HepG2 (cell line): ENCODE data around the gene SLIT3. TPM values are rescaled to one million over a fixed set of nuclear protein-coding genes. Genes with fewer than 3 reads are reported as not detected.

Source experiments
- ATAC-seq: fragments of 200-7000 bp; cut with Tn5 transposase; 3 replicates; pipeline ENCODE4 v1.9.1; 2020; ENCODE audit warnings: mild to moderate bottlenecking, moderate library complexity
- BruUV-seq: library from RNA; stranded (reverse); fragments of 400-500 nt; replicated peaks from 2 replicates; lab custom pipeline; 2021; lab: Mats Ljungman, UMichigan
- CTCF ChIA-PET: fragments of 300-600 bp; formaldehyde crosslinking; extraction: SDS; loops from one replicate; lab custom pipeline; 2021; ENCODE audit warnings: low total read pairs, inconsistent platforms, low intra/inter-chr PET ratio; lab: Yijun Ruan, JAX
- POLR2A ChIA-PET: fragments of 350-600 bp; sonication (Branson Sonifier 250); formaldehyde crosslinking; loops from one replicate; lab custom pipeline; 2020; ENCODE audit warnings: antibody characterized with exemption, inconsistent platforms; lab: Yijun Ruan, JAX
- DNase-seq: peaks from one replicate; pipeline ENCODE4 v3.0.0-alpha.2; 2015; ENCODE audit warnings: low spot score
- FAIRE-seq: peaks from 3 replicates; lab custom pipeline; 2011; peaks lifted over from hg19 to GRCh38; lab: Jason Lieb, UNC
- H2AFZ ChIP-seq: one replicate; pipeline ENCODE4 v1.6.1; 2011; ENCODE audit warnings: low read length, inconsistent platforms
- H3K27ac ChIP-seq: fragments of 300-600 bp; 3 replicates; pipeline ENCODE4 v1.8.0; 2011; ENCODE audit warnings: mixed run types, mild to moderate bottlenecking, mixed read lengths, low read length, inconsistent platforms; ENCODE audit not compliant: insufficient read depth; ENCODE audit errors: extremely low read length
- H3K27me3 ChIP-seq, 2 experiments: fragments of 200-600 bp in 1 of 2; 2 replicates in 1 of 2; 3 replicates in 1 of 2; pipeline versions ENCODE4 v1.6.0 to v1.8.0; 2011; ENCODE audit warnings: low read length in 2 of 2, mild to moderate bottlenecking in 2 of 2, moderate library complexity in 2 of 2, inconsistent platforms in 1 of 2; ENCODE audit not compliant: insufficient read depth in 2 of 2, control insufficient read depth in 1 of 2
- H3K36me3 ChIP-seq, 2 experiments: fragments of 200-600 bp in 1 of 2; replicated peaks in 1 of 2; 2 replicates in 1 of 2; 3 replicates in 1 of 2; pipeline versions ENCODE4 v1.5.1 to v1.8.0; 2011; ENCODE audit warnings: low read length in 2 of 2, inconsistent platforms in 1 of 2; ENCODE audit not compliant: insufficient read depth in 2 of 2, control insufficient read depth in 1 of 2
- H3K4me1 ChIP-seq: 2 replicates; pipeline ENCODE4 v1.5.1; 2012; ENCODE audit warnings: low read length, inconsistent platforms; ENCODE audit not compliant: insufficient read depth
- H3K4me2 ChIP-seq: 2 replicates; pipeline ENCODE4 v1.6.0; 2011; ENCODE audit warnings: low read depth, low read length, inconsistent platforms
- H3K4me3 ChIP-seq, 3 experiments: fragments of 200-600 bp in 1 of 3; sonication (generic), shearing (Covaris generic) in 1 of 3; replicated peaks in 1 of 3; 2 replicates each; pipeline ENCODE4 v1.5.1; 2011 to 2016; ENCODE audit warnings: low read length in 3 of 3, inconsistent platforms in 2 of 3, low read depth in 2 of 3, mild to moderate bottlenecking in 2 of 3, control low read depth in 1 of 3, mixed read lengths in 1 of 3; ENCODE audit not compliant: insufficient read depth in 1 of 3
- H3K79me2 ChIP-seq: one replicate; pipeline ENCODE4 v1.6.1; 2011; ENCODE audit warnings: low read length, inconsistent platforms; ENCODE audit not compliant: insufficient read depth
- H3K9ac ChIP-seq: 2 replicates; pipeline ENCODE4 v1.6.0; 2011; ENCODE audit warnings: mild to moderate bottlenecking, low read depth, low read length, inconsistent platforms; ENCODE audit not compliant: insufficient read depth
- H3K9me3 ChIP-seq: 2 replicates; pipeline ENCODE4 v1.5.1; 2012; ENCODE audit warnings: mild to moderate bottlenecking, low read length
- H4K20me1 ChIP-seq: 2 replicates; pipeline ENCODE4 v1.6.0; 2011; ENCODE audit warnings: inconsistent platforms, mild to moderate bottlenecking, low read length, moderate library complexity; ENCODE audit not compliant: insufficient read depth
- GLMP ChIP-seq: sonication (generic); formaldehyde crosslinking; IDR thresholded peaks from 2 replicates; pipeline ENCODE4 v1.9.0; 2021; ENCODE audit warnings: missing genetic modification reagents, mild to moderate bottlenecking, borderline replicate concordance
- HDAC1 ChIP-seq: sonication (generic); formaldehyde crosslinking; IDR thresholded peaks from 2 replicates; pipeline ENCODE4 v1.5.1; 2020; ENCODE audit warnings: mild to moderate bottlenecking, missing genetic modification reagents
- HOMEZ ChIP-seq: IDR thresholded peaks from 2 replicates; pipeline ENCODE4 v1.6.1; 2016; ENCODE audit warnings: low read depth
- MAF1 ChIP-seq: sonication (generic); formaldehyde crosslinking; IDR thresholded peaks from 2 replicates; pipeline ENCODE4 v1.5.0; 2020; ENCODE audit warnings: missing genetic modification reagents, borderline replicate concordance
- NFE2L2 ChIP-seq: fragments of 150-350 bp; IDR thresholded peaks from 2 replicates; pipeline ENCODE4 v1.6.1; 2014; ENCODE audit warnings: low read length
- RAD21 ChIP-seq: fragments of 450-650 bp; formaldehyde crosslinking; IDR thresholded peaks from 2 replicates; pipeline ENCODE4 v1.5.0; 2020; ENCODE audit warnings: mild to moderate bottlenecking
- STAG1 ChIP-seq: sonication (generic); formaldehyde crosslinking; IDR thresholded peaks from 2 replicates; pipeline ENCODE4 v1.4.0; 2020; ENCODE audit warnings: missing genetic modification reagents
- THYN1 ChIP-seq: sonication (generic); formaldehyde crosslinking; IDR thresholded peaks from 2 replicates; pipeline ENCODE4 v1.8.1; 2023; ENCODE audit warnings: low read depth, mild to moderate bottlenecking, moderate library complexity, missing genetic modification reagents, borderline replicate concordance
- USF2 ChIP-seq, 2 experiments: sonication (generic) in 1 of 2; formaldehyde crosslinking in 1 of 2; IDR thresholded peaks; 2 replicates each; pipeline versions ENCODE4 v1.5.1 to v1.6.1; 2011 to 2020; ENCODE audit warnings: borderline replicate concordance in 1 of 2, low read depth in 1 of 2, low read length in 1 of 2, mild to moderate bottlenecking in 1 of 2, missing genetic modification reagents in 1 of 2, moderate library complexity in 1 of 2
- ZBED4 ChIP-seq: sonication (generic); formaldehyde crosslinking; IDR thresholded peaks from 2 replicates; pipeline ENCODE4 v1.4.0; 2020; ENCODE audit warnings: missing genetic modification reagents, borderline replicate concordance
- ZFP37 ChIP-seq: sonication (generic); formaldehyde crosslinking; IDR thresholded peaks from 2 replicates; pipeline ENCODE4 v1.4.0; 2020; ENCODE audit warnings: missing genetic modification reagents, borderline replicate concordance
- ZMYM4 ChIP-seq: sonication (generic); formaldehyde crosslinking; IDR thresholded peaks from 2 replicates; pipeline ENCODE4 v1.8.1; 2023; ENCODE audit warnings: mild to moderate bottlenecking, missing genetic modification reagents
- ZNF569 ChIP-seq: sonication (generic); formaldehyde crosslinking; IDR thresholded peaks from 2 replicates; pipeline ENCODE4 v1.5.0; 2020; ENCODE audit warnings: mild to moderate bottlenecking, missing genetic modification reagents, moderate library complexity, borderline replicate concordance
- ZNF691 ChIP-seq: sonication (generic); formaldehyde crosslinking; IDR thresholded peaks from 2 replicates; pipeline ENCODE4 v1.4.0; 2020; ENCODE audit warnings: missing genetic modification reagents, low read depth, mild to moderate bottlenecking, borderline replicate concordance
- ZNF816 ChIP-seq: sonication (generic); formaldehyde crosslinking; IDR thresholded peaks from 2 replicates; pipeline ENCODE4 v1.8.0; 2022; ENCODE audit warnings: missing genetic modification reagents, mild to moderate bottlenecking, borderline replicate concordance
- WGBS: methylation state at CpG from one replicate; pipeline ENCODE4 v1.1.6; 2017; ENCODE audit warnings: low lambda C conversion rate; 5-methylcytosine and 5-hydroxymethylcytosine counted together
- in situ Hi-C: cut with HindIII; loops from 2 replicates; pipeline ENCODE4 v1.10.0; 2017; ENCODE audit warnings: low pct_unique_long_range_greater_than_20kb; ENCODE audit not compliant: extremely low pct_ligation_motif_present
- intact Hi-C: fragments of 100-400 bp; cut with micrococcal nuclease; formaldehyde crosslinking; loops from one replicate; pipeline ENCODE4 v1.10.0; 2022; ENCODE audit not compliant: unreplicated experiment
- polyA plus RNA-seq, 8 experiments: library from polyadenylated mRNA; depleted of rRNA in 3 of 8; stranded (reverse) in 7 of 8; unstranded in 1 of 8; fragments of >200 nt; fragmentation: Illumina TruSeq in 4 of 8; extraction: Trizol in 4 of 8; gene quantifications; 2 replicates each; pipeline versions ENCODE4 v1.2.1 to v1.2.3, GENCODE V29; 2011 to 2016; ENCODE audit warnings: low read depth in 4 of 8, missing spikeins in 1 of 8, mixed read lengths in 1 of 8; ENCODE audit not compliant: insufficient read depth in 1 of 8
- total RNA-seq, 5 experiments: library from RNA; depleted of rRNA; stranded (reverse); fragments of >200 nt; fragmentation: Illumina TruSeq; extraction: Trizol; gene quantifications; 2 replicates each; pipeline ENCODE4 v1.2.3, GENCODE V29; 2016; ENCODE audit warnings: low read depth in 1 of 5

SLIT3 gene
- total and polyA plus RNA-seq, 2 of the 13 experiments (the other 11 are each of a cell fraction or from before 2014, with no cell fraction given), result not detected

- CTCF ChIA-PET, result no interaction called here
- TF ChIP-seq NFE2L2 (no peak), MAF1 (CRISPR knock-in tag) (no peak), ZNF569 (CRISPR knock-in tag) (no peak), RAD21 (CRISPR knock-in tag) (no peak), THYN1 (CRISPR knock-in tag) (no peak), ZBED4 (CRISPR knock-in tag) (no peak), ZNF691 (CRISPR knock-in tag) (no peak), ZFP37 (CRISPR knock-in tag) (no peak), ZMYM4 (CRISPR knock-in tag) (no peak), USF2 (IDR thresholded peaks at IDR 0.05; ENCODE audit: low read depth, low read length) (no peak), USF2 (CRISPR knock-in tag; IDR thresholded peaks at IDR 0.05; ENCODE audit: borderline replicate concordance) (no peak), HDAC1 (CRISPR knock-in tag) (no peak), ZNF816 (CRISPR knock-in tag) (no peak), HOMEZ (CRISPR knock-in tag) (no peak), GLMP (CRISPR knock-in tag) (no peak), STAG1 (CRISPR knock-in tag) (no peak)
- Histone ChIP-seq H4K20me1 (no peaks in the 10 kb centered on the region), H3K27me3 (peaks cover 2 to 10% of the 10 kb centered on the region in 2 experiments; a peak in 2 of 5 replicates), H3K36me3 (no peaks in the 10 kb centered on the region), H3K4me2 (no peak overlapping the region), H3K9ac (no peak overlapping the region), H3K79me2 (no peaks in the 10 kb centered on the region), H3K9me3 (no peaks in the 10 kb centered on the region), H3K4me1 (peaks cover 11% of the 10 kb centered on the region; the same call in 1 of the 2 replicates), H2AFZ (no peak overlapping the region), H3K4me3 (no peak overlapping the region), H3K27ac (no peak overlapping the region)
- FAIRE-seq, result no peak
- WGBS, result 27% methylated on average over 7 of the region's 8 CpGs
- intact Hi-C loops, result no loop called here
- BruUV-seq, result no TSS peak
- in situ Hi-C loops, result no loop called here
- ATAC-seq, result no peak
- POLR2A ChIA-PET, result no interaction called here
- no peak for DNase-seq
These were observed 416.9 kb downstream of the SLIT3 start for GRCh38 chr5:168883991-168884390.
